Measurements from ENCODE around the gene PRPF38B.

GRCh38 chr1:108691128-108691941 is 775 bp upstream of the PRPF38B start:
- TF ChIP-seq CTCF (IDR thresholded peaks at IDR 0.05): no peak
- no peak for TF ChIP-seq POLR2A (IDR thresholded peaks at IDR 0.05)
- no peak for TF ChIP-seq EP300 (IDR thresholded peaks at IDR 0.05)
- TF ChIP-seq POLR2AphosphoS5 (IDR thresholded peaks at IDR 0.05): no peak
